AG09309 (cell line): Measurements from ENCODE around the gene CCNB3.
"Not testable (repeated sequence)": the region's sequence is repeated elsewhere in the genome, so short reads cannot be mapped to it uniquely, and the experiment has no call there.

Experiments
- DNase-seq: peaks from one replicate; pipeline ENCODE4 v3.0.0-alpha.2; 2010; ENCODE audit warnings: low read depth
- H3K4me3 ChIP-seq: 2 replicates; pipeline ENCODE4 v1.5.1; 2011; ENCODE audit warnings: mild to moderate bottlenecking, low read depth, low read length, moderate library complexity; ENCODE audit not compliant: control insufficient read depth
- TF ChIP-seq, protein P1 (sequence below): IDR thresholded peaks from 2 replicates; pipeline ENCODE4 v1.5.1; 2011; ENCODE audit warnings: mild to moderate bottlenecking, low read depth, low read length, inconsistent platforms; ENCODE audit not compliant: insufficient read depth, control insufficient read depth; ENCODE audit errors: missing control alignments

CCNB3 gene

DNA sequence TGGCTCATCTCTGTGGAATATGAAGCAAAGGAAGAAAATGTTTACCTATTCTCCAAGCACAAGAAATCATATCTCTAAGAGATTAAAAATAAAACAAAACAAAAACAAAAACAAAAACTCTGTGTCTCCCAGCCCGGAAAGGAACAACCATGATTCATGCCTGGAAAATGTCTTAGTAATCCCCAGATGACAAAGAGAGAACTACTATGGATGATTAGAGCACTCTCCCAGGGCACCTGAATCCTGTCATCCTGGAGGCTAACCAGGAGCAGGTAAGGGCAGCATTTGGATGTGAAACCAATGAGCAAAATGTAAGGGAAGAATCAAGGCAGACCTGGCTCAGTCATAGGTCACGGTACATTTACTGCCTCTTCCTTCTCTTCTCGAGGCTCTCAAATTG lies 2.0 kb upstream of the CCNB3 start:
- no peak overlapping the region for H3K4me3 ChIP-seq
- TF ChIP-seq, protein P1, sequence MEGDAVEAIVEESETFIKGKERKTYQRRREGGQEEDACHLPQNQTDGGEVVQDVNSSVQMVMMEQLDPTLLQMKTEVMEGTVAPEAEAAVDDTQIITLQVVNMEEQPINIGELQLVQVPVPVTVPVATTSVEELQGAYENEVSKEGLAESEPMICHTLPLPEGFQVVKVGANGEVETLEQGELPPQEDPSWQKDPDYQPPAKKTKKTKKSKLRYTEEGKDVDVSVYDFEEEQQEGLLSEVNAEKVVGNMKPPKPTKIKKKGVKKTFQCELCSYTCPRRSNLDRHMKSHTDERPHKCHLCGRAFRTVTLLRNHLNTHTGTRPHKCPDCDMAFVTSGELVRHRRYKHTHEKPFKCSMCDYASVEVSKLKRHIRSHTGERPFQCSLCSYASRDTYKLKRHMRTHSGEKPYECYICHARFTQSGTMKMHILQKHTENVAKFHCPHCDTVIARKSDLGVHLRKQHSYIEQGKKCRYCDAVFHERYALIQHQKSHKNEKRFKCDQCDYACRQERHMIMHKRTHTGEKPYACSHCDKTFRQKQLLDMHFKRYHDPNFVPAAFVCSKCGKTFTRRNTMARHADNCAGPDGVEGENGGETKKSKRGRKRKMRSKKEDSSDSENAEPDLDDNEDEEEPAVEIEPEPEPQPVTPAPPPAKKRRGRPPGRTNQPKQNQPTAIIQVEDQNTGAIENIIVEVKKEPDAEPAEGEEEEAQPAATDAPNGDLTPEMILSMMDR = no peak
- no peak for DNase-seq

- no peak overlapping the region for H3K4me3 ChIP-seq
- no peak for DNase-seq
- TF ChIP-seq, protein P1 = no peak
These were observed 2.2 kb downstream of the CCNB3 start for GRCh38 chrX:50206753-50207152.

- no peak for DNase-seq
- H3K4me3 ChIP-seq = no peak overlapping the region
- TF ChIP-seq, protein P1 = peak; percentile 38
These were observed 6.9 kb downstream of the CCNB3 start for GRCh38 chrX:50211510-50211909.

DNA sequence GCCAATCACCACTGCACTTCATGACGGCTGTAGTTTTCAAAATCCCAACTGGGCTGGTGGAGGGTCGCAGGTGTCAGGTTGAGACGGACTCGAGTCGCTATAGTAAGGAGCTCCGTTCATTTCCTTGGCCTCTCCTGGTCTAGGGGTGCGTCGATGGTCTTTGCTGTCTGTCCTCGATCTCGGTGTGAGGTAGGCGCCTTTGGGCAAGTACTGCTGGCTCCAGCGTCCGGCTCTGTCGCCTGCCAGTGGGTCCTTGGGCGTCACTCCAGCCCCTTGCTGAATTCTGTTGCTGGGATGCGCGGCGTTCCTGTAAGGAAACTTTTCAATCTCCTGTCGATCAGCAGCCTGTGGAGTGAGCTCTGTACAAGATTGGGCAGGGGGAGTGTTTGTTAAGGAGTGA lies 76.7 kb downstream of the CCNB3 start:
- no peak overlapping the region for H3K4me3 ChIP-seq
- no peak for DNase-seq
- TF ChIP-seq, protein P1 = no peak

DNA sequence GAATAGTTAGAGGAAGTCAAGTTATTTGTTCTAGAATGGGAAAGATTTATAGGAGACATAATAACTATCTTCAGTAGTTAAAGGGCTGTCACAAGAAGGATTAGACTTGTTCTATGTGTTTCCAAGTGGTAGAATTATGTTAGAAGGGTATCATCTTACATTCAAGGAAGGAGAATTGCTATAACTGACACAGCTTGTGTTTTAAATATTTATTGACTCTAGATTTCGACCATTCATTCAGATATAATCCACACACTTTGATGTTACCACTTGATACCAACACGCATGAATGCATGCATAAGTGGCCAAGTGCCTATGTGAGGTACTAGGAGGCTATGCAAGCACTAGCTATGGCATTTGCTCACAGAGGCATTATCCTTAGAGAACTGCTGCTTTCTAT lies 122.7 kb downstream of the CCNB3 start:
- H3K4me3 ChIP-seq = no peak overlapping the region
- TF ChIP-seq, protein P1 = no peak
- no peak for DNase-seq

DNA sequence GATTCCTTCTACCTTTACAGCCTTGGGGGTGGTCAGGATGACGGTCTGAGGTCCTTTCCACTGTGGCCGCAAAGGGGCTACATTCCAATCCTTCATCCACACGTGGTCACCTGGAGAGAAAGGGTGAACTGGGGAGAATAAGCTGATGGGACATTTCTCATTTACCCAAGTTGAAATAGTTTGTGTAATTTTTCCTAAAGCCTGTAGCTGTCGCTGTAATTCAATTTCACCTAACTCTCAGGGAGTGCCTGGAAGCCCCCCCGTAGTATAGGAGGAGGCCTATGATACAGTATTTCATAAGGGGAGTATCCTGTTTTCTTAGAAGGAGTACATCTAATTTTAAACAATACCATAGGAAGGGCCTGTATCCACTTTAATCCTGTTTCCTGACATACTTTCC lies 128.1 kb downstream of the CCNB3 start:
- DNase-seq, H3K4me3 ChIP-seq: not testable (repeated sequence)

- TF ChIP-seq, protein P1 = no peak
- no peak overlapping the region for H3K4me3 ChIP-seq
- DNase-seq = no peak
These were observed 128.7 kb downstream of the CCNB3 start for GRCh38 chrX:50333308-50333707.
